HG02884 (cell line): ENCODE measurements around the gene VKORC1.

Experiments
- ATAC-seq: cut with Tn5 transposase; IDR thresholded peaks from one replicate; pipeline ENCODE4 v1.9.1; 2021; ENCODE audit warnings: mild to moderate bottlenecking, moderate library complexity; ENCODE audit not compliant: unreplicated experiment

VKORC1 gene

DNA sequence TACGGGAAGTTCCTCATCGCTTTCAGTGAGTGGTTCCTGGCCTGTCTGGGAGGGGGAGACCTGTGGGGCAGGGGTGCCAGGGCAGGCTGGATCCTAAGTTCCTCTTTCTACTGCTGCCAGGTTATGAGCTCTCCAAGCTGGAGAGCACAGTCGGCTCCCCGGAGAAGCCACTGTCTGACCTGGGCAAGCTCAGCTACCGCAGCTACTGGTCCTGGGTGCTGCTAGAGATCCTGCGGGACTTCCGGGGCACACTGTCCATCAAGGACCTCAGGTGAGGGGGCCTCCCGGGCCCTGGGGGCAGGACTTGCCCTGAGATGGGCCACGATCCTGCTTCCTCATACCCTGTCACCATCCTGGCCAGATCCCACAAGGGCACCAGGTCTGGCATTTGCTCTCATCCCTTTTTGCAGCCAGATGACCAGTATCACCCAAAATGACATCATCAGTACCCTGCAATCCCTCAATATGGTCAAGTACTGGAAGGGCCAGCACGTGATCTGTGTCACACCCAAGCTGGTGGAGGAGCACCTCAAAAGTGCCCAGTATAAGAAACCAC lies 35.8 kb upstream of the VKORC1 start:
- no peak for ATAC-seq

DNA sequence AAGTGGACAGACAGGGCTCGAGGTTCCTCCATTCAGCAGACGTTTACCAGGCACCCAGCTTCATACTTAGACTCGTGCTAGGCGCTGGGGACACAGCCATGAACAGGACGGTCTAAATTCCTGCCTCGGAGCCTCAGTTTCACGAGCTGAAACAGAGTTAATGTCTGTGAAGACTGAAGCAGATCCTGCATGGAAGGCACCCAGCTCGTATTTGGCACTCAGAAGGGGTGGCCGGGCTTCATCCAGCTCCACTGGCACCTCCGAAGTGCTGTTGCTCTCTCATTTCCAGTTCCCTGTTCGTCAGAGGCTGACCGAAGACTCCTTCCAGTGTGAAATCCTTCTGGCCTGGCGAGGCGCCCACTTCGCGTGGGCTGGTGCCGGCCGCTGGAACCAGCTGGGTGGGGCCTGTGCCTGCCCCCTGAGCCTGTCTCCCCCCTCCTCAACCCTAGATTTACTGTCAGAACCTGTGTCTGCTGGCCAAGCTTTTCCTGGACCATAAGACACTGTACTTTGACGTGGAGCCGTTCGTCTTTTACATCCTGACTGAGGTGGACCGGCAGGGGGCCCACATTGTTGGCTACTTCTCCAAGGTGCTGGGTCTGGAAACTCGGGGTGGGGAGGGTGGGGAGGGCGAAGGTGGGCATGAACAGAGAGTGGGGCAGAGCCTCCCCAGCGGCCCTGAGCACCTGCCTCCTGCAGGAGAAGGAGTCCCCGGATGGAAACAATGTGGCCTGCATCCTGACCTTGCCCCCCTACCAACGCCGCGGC lies 35.2 kb upstream of the VKORC1 start:
- no peak for ATAC-seq

DNA sequence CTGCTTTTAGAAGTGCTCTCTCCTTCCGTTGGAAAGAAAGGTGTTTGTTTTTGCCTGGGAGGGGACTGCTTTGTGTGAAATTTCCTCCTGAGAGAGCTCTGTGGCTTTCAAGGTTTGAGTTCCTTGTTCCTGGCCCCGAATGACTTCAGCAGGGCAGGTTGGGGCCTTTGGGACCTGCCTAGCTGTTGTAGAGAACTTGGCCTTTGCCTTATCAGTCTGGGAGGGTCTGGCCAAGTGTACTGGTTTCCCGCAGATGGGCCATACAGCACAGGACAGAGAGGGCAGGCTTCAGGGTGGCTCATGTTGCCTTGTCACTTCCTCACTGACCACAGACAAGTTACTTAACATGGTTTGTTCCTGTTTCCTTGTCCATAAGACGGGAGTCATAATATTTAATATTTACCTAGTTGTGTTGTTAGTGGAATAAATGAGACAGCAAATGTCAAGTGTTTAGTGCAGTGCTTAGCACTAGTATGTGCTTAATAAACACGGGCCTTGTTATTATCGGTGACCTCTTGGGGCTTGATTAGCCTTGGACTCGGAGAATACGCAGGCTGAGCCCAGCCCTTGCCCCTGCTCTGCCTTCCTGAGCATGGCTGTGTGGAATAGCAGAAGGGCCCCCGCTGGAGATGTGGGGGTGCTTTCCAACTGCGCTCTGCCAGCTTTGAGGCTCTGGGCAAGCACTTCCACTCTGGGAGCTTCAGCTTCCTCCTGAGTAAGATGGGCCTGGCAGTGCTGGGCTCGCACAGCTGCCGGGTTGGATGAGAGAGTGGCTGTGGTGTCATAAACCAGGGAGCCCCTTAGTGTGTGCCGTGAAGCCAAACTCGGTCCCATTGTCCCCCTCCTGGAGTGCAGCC lies 34.3 kb upstream of the VKORC1 start:
- ATAC-seq, result no peak

DNA sequence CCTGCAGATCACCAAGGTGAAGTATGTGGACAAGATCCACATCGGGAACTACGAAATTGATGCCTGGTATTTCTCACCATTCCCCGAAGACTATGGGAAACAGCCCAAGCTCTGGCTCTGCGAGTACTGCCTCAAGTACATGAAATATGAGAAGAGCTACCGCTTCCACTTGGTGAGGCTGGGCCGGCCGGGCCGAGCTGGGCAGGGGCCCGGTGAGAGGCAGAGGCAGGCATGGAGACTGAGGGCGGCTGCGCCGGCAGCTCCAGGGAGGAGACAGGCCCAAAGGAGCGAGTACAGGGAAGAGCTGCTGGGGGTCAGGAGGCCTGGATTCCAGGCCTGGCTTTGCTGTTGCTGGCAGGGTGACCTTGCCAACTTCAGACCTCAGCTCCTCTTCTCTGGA lies 32.6 kb upstream of the VKORC1 start:
- no peak for ATAC-seq

DNA sequence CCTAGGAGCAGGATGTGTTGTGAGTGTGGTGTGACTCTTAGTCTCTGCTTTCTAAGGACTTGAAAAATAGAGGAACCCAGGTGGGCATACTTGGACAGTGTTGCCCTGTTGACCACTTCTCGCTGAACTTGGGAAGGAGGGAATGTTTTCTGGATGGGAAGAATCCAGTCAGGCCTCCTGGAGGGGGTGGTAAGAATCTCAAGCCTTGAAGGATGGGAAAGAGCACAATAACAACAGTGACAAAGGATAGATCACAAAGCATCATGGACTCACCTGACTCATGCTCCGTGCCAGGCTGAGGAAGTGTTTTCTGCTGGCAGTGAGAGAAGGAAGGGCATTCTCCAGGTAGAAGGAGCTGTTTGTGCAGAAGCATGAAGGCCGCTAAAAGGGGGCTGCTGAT lies 31.2 kb upstream of the VKORC1 start:
- no peak for ATAC-seq

DNA sequence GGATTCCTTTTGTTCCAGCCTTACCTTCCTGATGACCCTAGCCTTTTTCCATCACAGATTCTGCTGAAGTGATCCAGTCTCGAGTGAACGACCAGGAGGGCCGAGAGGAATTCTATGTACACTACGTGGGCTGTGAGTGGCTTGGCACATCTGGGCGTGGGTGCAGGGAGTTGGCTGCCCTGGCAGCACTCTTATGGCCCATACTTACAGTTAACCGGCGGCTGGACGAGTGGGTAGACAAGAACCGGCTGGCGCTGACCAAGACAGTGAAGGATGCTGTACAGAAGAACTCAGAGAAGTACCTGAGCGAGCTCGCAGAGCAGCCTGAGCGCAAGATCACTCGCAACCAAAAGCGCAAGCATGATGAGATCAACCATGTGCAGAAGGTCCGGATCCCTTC lies 25.5 kb upstream of the VKORC1 start:
- no peak for ATAC-seq

DNA sequence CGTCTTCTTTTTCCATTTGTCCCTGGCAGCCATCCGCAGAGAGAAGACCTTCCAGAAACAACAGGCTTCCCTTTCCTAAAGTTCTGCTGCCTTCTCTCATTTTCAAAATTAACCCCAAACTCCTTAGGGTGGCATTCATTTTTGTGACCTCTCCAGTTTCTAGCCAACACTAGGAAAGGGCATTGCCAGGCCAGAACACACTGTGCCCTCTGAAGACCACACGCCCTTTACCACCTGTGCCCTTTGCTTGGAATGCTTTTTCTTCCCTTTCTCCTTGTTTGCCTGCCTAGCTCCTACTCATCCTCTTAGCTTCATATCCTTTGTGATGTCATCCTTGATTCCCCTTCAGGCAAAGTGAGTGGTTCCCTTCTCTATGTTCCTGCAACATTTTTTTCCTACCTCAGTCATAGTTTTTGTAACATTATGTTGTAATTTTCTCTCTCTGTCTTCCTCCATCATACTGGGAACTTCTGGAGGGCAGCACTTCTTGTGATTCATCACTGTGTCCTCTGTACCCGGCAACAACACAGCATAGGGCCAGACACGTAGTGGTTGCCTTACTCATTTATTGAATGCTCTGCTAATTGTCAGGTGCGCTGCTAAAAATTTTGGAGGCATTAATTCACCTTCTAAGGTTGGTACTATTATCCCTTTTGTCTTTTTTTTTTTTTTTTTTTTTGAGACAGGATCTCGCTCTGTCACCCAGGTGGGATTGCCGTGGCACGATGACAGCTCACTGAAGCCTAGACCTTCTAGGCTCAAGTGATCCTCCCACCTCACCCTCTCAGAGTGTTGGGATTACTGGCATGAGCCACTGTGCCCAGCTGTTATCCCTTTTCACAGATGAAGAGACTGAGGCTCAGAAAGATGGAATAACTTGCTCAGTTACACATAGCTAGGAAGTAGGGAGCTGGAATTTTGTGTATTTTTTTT lies 23.9 kb upstream of the VKORC1 start:
- ATAC-seq, result no peak

DNA sequence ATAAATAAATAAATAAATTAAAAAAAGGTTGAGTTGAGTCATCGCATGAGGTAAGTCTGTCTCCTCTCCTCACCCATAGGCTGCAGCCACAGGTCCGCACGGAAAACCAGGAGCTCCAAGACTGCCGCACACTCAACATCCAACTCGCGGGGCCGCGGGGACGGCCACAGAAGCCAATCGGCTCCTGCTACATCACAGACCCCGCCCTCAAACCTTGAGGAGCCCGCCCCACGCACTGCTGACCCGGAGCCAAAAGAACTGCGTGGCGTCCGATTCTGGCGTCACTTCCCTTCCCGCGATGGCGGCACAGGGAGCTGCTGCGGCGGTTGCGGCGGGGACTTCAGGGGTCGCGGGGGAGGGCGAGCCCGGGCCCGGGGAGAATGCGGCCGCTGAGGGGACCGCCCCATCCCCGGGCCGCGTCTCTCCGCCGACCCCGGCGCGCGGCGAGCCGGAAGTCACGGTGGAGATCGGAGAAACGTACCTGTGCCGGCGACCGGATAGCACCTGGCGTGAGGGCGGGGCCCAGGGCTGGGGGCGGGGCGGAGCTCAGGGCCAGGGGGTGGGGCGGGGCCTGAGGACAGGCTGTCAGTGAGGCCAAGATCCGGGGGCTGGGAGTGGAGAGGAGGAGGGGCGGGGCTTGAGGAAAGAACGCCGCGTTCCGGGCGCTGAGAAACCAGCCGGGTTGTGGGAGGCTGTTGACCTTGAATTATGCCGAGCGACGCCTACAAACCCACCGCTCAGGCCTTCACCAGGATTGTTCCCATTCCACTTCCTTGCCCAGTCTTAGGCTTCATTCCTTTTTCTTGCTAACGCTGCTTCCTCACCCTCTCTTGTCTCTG lies 23.0 kb upstream of the VKORC1 start, which contains the start of gene KAT8:
Gene KAT8 (plus strand): TSS at position 281 of the 839 bp plus-strand sequence. CDS start 18 bp downstream, at position 299.
- ATAC-seq, result peak; percentile 88

DNA sequence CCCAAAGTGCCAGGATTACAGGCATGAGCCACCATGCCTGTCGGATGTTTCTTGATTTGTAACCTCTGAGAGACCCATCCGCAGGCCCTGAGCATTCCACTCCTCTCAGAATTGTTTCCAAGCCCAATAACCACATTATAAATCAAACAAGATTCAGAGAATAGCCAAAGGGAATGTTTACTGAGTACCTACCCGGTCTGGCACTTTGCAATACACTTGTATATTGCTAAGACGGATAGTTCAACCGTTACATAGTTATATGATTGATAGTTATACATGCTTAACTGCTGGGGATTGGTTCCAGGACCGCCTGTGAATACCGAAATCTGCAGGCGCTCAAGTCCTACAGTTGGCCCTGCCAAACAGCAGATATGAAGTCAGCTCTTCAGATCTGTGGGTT lies 19.9 kb upstream of the VKORC1 start:
- ATAC-seq, result no peak

DNA sequence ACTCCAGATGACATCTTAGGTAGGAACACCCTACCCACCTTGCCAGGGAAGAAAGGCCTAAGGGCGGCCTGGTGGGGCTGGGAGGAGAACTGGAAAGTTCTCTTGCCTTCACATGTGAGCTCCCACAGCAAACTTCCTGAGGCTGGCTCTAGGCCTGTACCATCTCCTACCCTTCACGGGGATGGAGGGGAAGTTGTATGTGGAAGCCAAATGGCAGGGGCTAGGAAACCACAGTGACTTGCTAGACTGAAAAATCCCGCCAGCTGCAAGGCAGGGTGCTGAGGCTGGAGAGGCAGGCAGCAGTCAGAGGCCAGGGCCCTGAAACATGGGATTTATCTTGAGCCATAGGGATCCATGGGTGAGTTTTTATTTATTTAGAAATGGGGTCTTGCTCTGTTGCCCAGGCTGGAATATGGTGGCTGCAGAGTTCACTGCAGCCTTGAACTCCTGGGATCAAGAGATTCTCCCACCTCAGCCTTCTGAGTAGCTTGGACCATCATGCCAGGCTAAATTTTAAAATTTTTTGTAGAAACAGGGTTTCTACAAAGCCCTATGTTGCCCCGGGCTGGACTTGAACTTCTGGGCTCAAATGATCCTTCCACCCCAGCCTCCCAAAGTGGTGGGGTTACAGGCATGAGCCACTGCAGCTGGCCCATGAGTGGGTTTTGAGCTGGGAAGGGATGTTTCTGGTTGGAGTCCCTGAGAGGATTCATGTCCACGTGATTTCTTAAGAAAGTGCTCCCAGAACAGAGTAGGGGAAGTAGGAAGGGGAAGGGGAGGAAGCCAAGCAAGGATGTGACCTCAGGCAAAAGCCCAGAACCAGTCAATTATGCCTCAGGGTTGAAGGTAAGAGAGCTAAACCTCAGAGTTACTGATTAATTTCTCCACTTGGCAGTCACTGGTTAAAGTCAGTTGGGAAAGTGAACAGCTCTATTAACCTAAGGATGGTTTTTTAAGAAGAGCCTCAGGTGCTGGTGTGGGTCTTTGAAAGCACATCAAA lies 18.8 kb upstream of the VKORC1 start:
- ATAC-seq, result no peak

DNA sequence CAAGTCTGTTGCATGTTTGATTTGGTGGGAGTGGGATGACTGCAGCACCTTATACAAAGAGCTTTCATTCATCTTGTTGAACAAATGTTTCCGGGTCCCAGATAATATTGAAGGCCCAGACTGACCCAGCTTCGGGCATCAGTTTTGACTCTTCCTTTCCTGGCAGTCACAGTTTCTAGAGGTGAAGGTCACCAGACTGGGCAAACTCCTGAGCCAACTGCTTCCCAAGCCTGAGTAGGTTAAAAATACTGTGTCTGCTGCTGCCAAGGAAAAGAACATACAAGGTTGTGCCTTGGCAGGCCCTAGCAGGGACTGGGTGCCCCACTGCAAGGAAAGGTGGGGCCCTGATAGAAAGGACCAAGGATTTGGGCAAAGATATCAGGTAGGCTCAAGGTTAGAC lies 18.1 kb upstream of the VKORC1 start:
- no peak for ATAC-seq

DNA sequence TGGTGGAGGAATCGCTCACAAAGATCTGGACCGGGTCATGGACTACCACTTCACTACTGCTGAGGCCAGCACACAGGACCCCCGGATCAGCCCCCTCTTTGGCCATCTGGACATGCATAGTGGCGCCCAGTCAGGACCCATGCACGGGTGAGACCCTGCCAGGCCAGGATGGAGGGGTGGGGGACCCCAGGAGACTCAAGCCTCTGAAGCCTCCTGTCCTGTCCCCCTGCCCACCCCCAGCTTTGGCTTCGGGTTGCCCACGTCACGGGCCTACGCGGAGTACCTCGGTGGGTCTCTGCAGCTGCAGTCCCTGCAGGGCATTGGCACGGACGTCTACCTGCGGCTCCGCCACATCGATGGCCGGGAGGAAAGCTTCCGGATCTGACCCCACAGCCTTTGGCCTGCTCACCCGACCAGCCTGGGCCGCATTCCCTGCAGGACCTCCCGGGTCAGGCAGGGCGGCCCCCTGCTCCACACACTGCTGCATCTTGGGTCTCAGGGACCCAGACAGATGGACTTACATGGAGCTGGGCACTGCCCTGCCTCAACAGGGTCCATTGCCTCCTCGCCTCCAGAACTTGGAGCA lies 17.4 kb upstream of the VKORC1 start:
- no peak for ATAC-seq

DNA sequence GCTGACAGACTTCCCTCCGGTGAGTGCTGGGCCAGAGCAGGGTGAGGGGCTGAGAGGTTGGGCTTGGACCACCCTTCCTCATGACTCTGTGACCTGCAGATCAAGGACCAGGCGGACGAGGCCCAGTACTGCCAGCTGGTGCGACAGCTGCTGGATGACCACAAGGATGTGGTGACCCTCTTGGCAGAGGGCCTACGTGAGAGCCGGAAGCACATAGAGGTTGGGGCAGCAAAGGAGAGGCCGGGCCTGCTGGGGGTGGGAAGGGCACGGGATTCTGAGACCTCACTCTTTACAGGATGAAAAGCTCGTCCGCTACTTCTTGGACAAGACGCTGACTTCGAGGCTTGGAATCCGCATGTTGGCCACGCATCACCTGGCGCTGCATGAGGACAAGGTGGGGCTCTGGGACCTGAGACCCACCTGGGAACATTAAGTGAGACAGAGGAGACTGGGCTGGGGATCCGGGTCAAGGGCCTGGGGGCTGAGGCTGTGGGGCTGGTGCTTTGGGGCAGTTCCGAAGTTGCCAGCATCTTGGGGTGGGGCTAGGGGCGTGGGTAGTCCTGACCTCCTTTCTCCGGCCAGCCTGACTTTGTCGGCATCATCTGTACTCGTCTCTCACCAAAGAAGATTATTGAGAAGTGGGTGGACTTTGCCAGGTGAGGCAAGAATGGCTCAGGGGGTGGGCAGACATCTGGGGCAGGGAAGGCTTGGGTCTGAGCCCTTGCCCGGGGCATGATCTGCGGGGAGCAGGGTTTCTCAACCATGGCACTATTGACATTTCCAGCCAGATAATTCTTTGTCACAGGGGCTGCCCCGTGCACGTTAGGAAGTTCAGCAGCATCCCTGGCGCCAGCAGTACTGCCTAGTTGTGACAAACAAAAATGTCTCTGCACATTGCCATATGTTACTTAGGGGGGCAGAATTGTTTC lies 15.8 kb upstream of the VKORC1 start:
- no peak for ATAC-seq

DNA sequence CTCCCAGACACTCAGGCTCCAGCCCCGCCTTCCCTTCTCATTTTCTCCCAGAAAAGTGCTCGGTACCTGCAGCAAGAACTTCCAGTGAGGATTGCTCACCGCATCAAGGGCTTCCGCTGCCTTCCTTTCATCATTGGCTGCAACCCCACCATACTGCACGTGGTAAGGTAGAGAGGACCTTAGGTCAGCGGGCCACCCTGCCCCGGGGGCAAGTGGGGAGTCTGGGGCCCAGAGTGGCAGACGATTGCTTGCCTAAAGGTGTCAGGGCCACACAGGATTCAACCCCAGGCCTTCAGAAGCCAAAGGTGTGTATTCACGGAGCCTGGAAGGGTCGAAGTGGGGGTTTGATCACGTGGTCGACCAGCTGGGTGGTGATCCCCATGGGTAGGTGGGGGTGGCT lies 15.0 kb upstream of the VKORC1 start:
- ATAC-seq, result no peak

DNA sequence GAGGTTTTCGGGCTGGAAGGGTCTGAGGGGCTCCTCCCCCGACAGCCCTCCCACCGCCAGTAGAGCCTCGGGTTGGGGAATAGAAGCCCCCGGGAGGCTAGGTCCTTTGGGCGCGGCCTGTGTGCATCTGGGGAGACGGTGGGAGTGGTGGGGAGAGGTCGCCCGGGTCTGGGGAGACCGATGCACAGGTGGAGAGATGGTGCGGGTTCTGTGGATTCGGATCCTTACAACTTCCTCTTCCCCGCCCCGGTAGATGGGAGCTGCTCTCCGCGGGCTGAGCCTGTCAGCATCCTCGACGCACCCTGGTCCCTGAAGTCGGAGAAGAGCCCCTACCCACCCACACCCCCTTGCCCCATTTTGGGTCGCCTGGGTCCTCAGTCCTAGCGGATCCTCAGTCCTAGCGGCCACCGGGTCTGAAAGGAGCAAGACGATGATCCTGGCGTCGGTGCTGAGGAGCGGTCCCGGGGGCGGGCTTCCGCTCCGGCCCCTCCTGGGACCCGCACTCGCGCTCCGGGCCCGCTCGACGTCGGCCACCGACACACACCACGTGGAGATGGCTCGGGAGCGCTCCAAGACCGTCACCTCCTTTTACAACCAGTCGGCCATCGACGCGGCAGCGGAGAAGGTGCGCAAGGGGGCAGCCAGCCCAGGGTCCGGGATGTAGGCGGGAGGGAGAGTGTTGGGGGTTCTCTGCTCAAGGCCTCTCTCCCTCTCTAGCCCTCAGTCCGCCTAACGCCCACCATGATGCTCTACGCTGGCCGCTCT lies 14.4 kb upstream of the VKORC1 start:
- ATAC-seq, result no peak

DNA sequence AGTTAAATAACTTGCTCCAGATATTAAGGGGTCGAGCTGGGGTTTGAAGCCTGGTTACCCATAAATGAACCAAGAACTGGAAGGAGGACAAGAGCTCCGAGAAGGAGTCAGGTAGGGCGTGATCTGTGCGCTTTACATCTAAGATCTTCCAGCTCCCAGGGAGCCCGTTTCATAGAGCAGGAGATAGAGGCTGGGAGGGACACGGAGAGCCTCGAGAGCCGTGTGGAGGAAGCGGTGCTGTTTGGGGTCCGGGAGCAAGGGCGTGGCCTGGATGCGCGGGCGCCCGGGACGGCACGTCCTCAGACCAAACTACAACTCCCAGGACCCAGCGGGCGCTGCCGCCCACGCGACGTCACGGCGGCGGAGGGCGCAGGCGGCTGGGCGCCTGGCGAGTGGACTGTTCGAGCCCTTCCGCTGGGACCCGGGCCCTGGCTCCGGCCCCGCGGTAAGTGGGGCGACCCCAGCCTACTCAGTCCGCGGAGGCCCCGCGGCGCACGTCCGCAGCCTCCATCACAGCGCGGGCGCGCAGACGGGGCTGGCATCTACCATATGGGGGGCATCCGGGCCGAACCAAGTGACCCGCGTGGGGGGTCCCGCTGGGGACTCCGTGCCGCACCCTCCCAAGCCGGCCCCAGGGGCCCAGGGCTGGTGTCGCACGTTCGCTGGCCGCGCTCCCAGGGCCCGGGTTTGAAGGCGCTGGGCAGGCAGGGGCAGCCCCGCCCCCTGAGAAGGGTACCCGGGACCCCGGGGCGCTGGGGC lies 13.6 kb upstream of the VKORC1 start, which contains the start of gene BCKDK:
Gene BCKDK (plus strand): TSS at position 352 of the 759 bp plus-strand sequence. CDS start 838 bp downstream, outside the sequence.
- peak; percentile 69 for ATAC-seq
